H1 (cell line): ENCODE measurements around the gene ARHGAP5. TPM values are rescaled to one million over a fixed set of nuclear protein-coding genes. Genes with fewer than 3 reads are reported as not detected.

Experiments used
- CTCF ChIA-PET: fragments of 300-600 bp; sonication (Branson Sonifier 250); formaldehyde crosslinking; loops from one replicate; lab custom pipeline; 2021; ENCODE audit not compliant: partially characterized antibody; lab: Charles Lee
- POLR2A ChIA-PET: fragments of 300-600 bp; sonication (Branson Sonifier 250); formaldehyde crosslinking; loops from one replicate; lab custom pipeline; 2021; ENCODE audit warnings: inconsistent platforms; ENCODE audit not compliant: partially characterized antibody; lab: Charles Lee
- DNase-seq, 2 experiments: peaks; one replicate each; pipeline versions ENCODE4 v3.0.0 to v3.0.0-alpha.2; 2010 to 2022; ENCODE audit warnings: low spot score in 2 of 2, low read depth in 1 of 2, mixed read lengths in 1 of 2
- FAIRE-seq: peaks from 2 replicates; lab custom pipeline; 2011; peaks lifted over from hg19 to GRCh38; lab: Jason Lieb, UNC
- H2AFZ ChIP-seq: 2 replicates; pipeline ENCODE4 v1.8.1; 2012; ENCODE audit warnings: low read length, inconsistent platforms
- H2AK5ac ChIP-seq: 2 replicates; pipeline ENCODE4 v1.6.1; 2013; ENCODE audit warnings: low read depth, low read length
- H2BK120ac ChIP-seq: replicated peaks from 2 replicates; pipeline ENCODE3; 2013; ENCODE audit warnings: low read depth, low read length, inconsistent platforms
- H2BK12ac ChIP-seq: 2 replicates; pipeline ENCODE4 v1.6.1; 2013; ENCODE audit warnings: low read depth, low read length
- H2BK15ac ChIP-seq: 2 replicates; pipeline ENCODE4 v1.6.1; 2013; ENCODE audit warnings: low read length
- H2BK20ac ChIP-seq: 2 replicates; pipeline ENCODE4 v1.6.1; 2013; ENCODE audit warnings: low read length
- H2BK5ac ChIP-seq: 2 replicates; pipeline ENCODE4 v1.6.1; 2013; ENCODE audit warnings: low read depth, low read length
- H3K14ac ChIP-seq: 2 replicates; pipeline ENCODE4 v1.6.1; 2013; ENCODE audit warnings: inconsistent platforms; ENCODE audit not compliant: insufficient read length
- H3K18ac ChIP-seq: 2 replicates; pipeline ENCODE4 v1.6.1; 2013; ENCODE audit warnings: low read length; ENCODE audit errors: extremely low read depth
- H3K23ac ChIP-seq: 2 replicates; pipeline ENCODE4 v1.6.1; 2013; ENCODE audit warnings: inconsistent platforms; ENCODE audit not compliant: insufficient read length
- H3K23me2 ChIP-seq: 2 replicates; pipeline ENCODE4 v1.6.1; 2013; ENCODE audit warnings: low read depth, low read length
- H3K27ac ChIP-seq: 2 replicates; pipeline ENCODE4 v1.6.1; 2011; ENCODE audit warnings: low read depth, low read length, inconsistent platforms
- H3K27me3 ChIP-seq, 4 experiments: replicated peaks in 1 of 4; 1 replicate in 1 of 4; 2 replicates in 3 of 4; pipeline versions ENCODE4 v1.6.1 to v1.8.1; 2011 to 2013; ENCODE audit warnings: low read length in 3 of 4, mild to moderate bottlenecking in 3 of 4, inconsistent platforms in 2 of 4, mixed read lengths in 2 of 4, moderate library complexity in 1 of 4; ENCODE audit not compliant: control insufficient read depth in 3 of 4, insufficient read depth in 3 of 4; ENCODE audit errors: extremely low read depth in 1 of 4
- H3K36me3 ChIP-seq, 4 experiments: 2 replicates each; pipeline versions ENCODE4 v1.6.1 to v1.8.1; 2011 to 2013; ENCODE audit warnings: mild to moderate bottlenecking in 4 of 4, low read length in 3 of 4, moderate library complexity in 2 of 4, control low read depth in 1 of 4, inconsistent platforms in 1 of 4; ENCODE audit not compliant: insufficient read depth in 4 of 4, control insufficient read depth in 2 of 4
- H3K4ac ChIP-seq: replicated peaks from 2 replicates; pipeline ENCODE3; 2013; ENCODE audit warnings: low read length, low read depth, mixed read lengths, inconsistent platforms; ENCODE audit not compliant: insufficient read length
- H3K4me1 ChIP-seq, 4 experiments: replicated peaks in 1 of 4; 1 replicate in 1 of 4; 2 replicates in 3 of 4; pipeline versions ENCODE4 v1.6.1 to v1.8.1; 2011 to 2013; ENCODE audit warnings: low read length in 3 of 4, inconsistent platforms in 2 of 4, mixed read lengths in 1 of 4; ENCODE audit not compliant: insufficient read depth in 4 of 4, control insufficient read depth in 3 of 4
- H3K4me2 ChIP-seq, 2 experiments: 2 replicates each; pipeline versions ENCODE4 v1.6.1 to v1.8.1; 2011 to 2013; ENCODE audit warnings: low read depth in 2 of 2, low read length in 2 of 2, control low read depth in 1 of 2, inconsistent platforms in 1 of 2, mild to moderate bottlenecking in 1 of 2; ENCODE audit not compliant: insufficient read depth in 1 of 2
- H3K4me3 ChIP-seq, 4 experiments: fragments of 200-600, 300-600 bp in 1 of 4; sonication (generic), shearing (Covaris generic), sonication (Bioruptor Twin) in 1 of 4; 2 replicates each; pipeline versions ENCODE4 v1.5.1 to v1.8.1; 2011 to 2016; ENCODE audit warnings: low read length in 4 of 4, low read depth in 3 of 4, control low read depth in 2 of 4, inconsistent platforms in 2 of 4, mild to moderate bottlenecking in 2 of 4, mixed read lengths in 1 of 4, moderate library complexity in 1 of 4; ENCODE audit not compliant: insufficient read depth in 2 of 4; ENCODE audit errors: extremely low read depth in 1 of 4
- H3K56ac ChIP-seq: replicated peaks from 2 replicates; pipeline ENCODE3; 2013; ENCODE audit warnings: low read depth, mild to moderate bottlenecking, mixed read lengths, low read length, inconsistent platforms; ENCODE audit not compliant: insufficient read length
- H3K79me1 ChIP-seq: 2 replicates; pipeline ENCODE4 v1.6.1; 2013; ENCODE audit warnings: low read depth, low read length, control low read depth
- H3K79me2 ChIP-seq, 2 experiments: 2 replicates each; pipeline versions ENCODE4 v1.6.1 to v1.8.1; 2012 to 2013; ENCODE audit warnings: low read length in 2 of 2, mild to moderate bottlenecking in 2 of 2, inconsistent platforms in 1 of 2; ENCODE audit not compliant: insufficient read depth in 2 of 2, control insufficient read depth in 1 of 2
- H3K9ac ChIP-seq, 4 experiments: replicated peaks in 1 of 4; 1 replicate in 1 of 4; 2 replicates in 3 of 4; pipeline versions ENCODE4 v1.6.1 to v1.8.1; 2011 to 2013; ENCODE audit warnings: low read depth in 3 of 4, low read length in 3 of 4, control low read depth in 2 of 4, mild to moderate bottlenecking in 2 of 4, moderate library complexity in 2 of 4, inconsistent platforms in 1 of 4; ENCODE audit errors: extremely low read depth in 1 of 4
- H3K9me3 ChIP-seq, 2 experiments: 2 replicates each; pipeline versions ENCODE4 v1.6.1 to v1.8.1; 2012 to 2013; ENCODE audit warnings: mild to moderate bottlenecking in 2 of 2, moderate library complexity in 2 of 2, control low read depth in 1 of 2, inconsistent platforms in 1 of 2, low read depth in 1 of 2, low read length in 1 of 2, mixed read lengths in 1 of 2; ENCODE audit not compliant: insufficient read depth in 2 of 2
- H4K20me1 ChIP-seq, 2 experiments: replicated peaks in 1 of 2; 2 replicates each; pipeline versions ENCODE3 to v1.8.1; 2011 to 2013; ENCODE audit warnings: inconsistent platforms in 2 of 2, low read length in 2 of 2, mild to moderate bottlenecking in 1 of 2; ENCODE audit not compliant: insufficient read depth in 2 of 2, control insufficient read depth in 1 of 2
- H4K5ac ChIP-seq: 2 replicates; pipeline ENCODE4 v1.6.1; 2013; ENCODE audit warnings: low read length, low read depth, mixed read lengths, inconsistent platforms; ENCODE audit not compliant: insufficient read length
- H4K8ac ChIP-seq: 2 replicates; pipeline ENCODE4 v1.8.0; 2013; ENCODE audit warnings: mild to moderate bottlenecking, moderate library complexity, low read length, inconsistent platforms; ENCODE audit not compliant: insufficient read depth; ENCODE audit errors: extremely low read depth
- H4K91ac ChIP-seq: replicated peaks from 2 replicates; pipeline ENCODE3; 2013; ENCODE audit warnings: low read length, mixed read lengths, inconsistent platforms; ENCODE audit not compliant: insufficient read length
- EZH2 ChIP-seq: fragments of 200-600 bp; sonication (generic); IDR thresholded peaks from 2 replicates; pipeline ENCODE4 v1.7.1; 2012; ENCODE audit warnings: low read depth, mild to moderate bottlenecking, moderate library complexity, low read length, inconsistent platforms; ENCODE audit not compliant: severe bottlenecking
- KDM1A ChIP-seq: fragments of 200-600, 300-600 bp; sonication (generic); IDR thresholded peaks from 2 replicates; pipeline ENCODE4 v1.7.1; 2016; ENCODE audit warnings: mild to moderate bottlenecking, low read length, borderline replicate concordance
- SAP30 ChIP-seq: fragments of 300-600 bp; sonication (generic); IDR thresholded peaks from 2 replicates; pipeline ENCODE4 v1.7.1; 2012; ENCODE audit warnings: low read length, moderate library complexity, mild to moderate bottlenecking, inconsistent platforms; ENCODE audit not compliant: insufficient read depth, insufficient replicate concordance
- TAF7 ChIP-seq: optimal IDR thresholded peaks from 2 replicates; pipeline ENCODE3; 2011; ENCODE audit warnings: low read depth, mild to moderate bottlenecking, inconsistent platforms, low read length, moderate library complexity, borderline replicate concordance
- USF2 ChIP-seq: IDR thresholded peaks from 2 replicates; pipeline ENCODE4 v1.6.1; 2011; ENCODE audit warnings: low read length, improper control_type of control experiment
- WGBS, 2 experiments: shearing (Covaris generic) in 1 of 2; methylation state at CpG; one replicate each; pipeline versions ENCODE4 v1.1.6 to v1.1.7; 2013 to 2015; ENCODE audit warnings: low lambda C conversion rate in 2 of 2, mixed read lengths in 2 of 2, inconsistent platforms in 1 of 2, low coverage in 1 of 2, missing lambda C conversion rate in 1 of 2; ENCODE audit not compliant: insufficient replicate concordance in 2 of 2, insufficient coverage in 1 of 2, insufficient read length in 1 of 2; ENCODE audit errors: extremely low coverage in 1 of 2, missing lambda C conversion rate in 1 of 2; 5-methylcytosine and 5-hydroxymethylcytosine counted together
- polyA plus RNA-seq, 7 experiments: library from polyadenylated mRNA; depleted of rRNA in 3 of 7; stranded (reverse) in 5 of 7; unstranded in 2 of 7; fragments of >200 nt in 5 of 7; fragments of 200-250 nt in 2 of 7; gene quantifications; 1 replicate in 5 of 7; 2 replicates in 1 of 7; 4 replicates in 1 of 7; pipeline versions ENCODE4 v1.2.1 to v1.2.3, GENCODE V29; 2011 to 2013; ENCODE audit warnings: missing spikeins in 2 of 7, mixed read lengths in 2 of 7
- total RNA-seq: library from RNA; stranded (reverse); fragmentation: NEBNext Ultra II Directional; extraction: Animal tissue kit (Norgen Biotek cat#: 25700); gene quantifications from 2 replicates; pipeline ENCODE4 v1.2.1, GENCODE V29; 2021

Gene ARHGAP5
- total and polyA plus RNA-seq, 2 of the 8 experiments (the other 6 are each of a cell fraction or from before 2014, with no cell fraction given) = 7.8 to 77.3 TPM

- no peak overlapping the region for H3K27ac ChIP-seq
- no peak overlapping the region for H3K9ac ChIP-seq
- no peaks in the 10 kb centered on the region for H3K4me1 ChIP-seq
- no peak overlapping the region for H3K4ac ChIP-seq
- no peaks in the 10 kb centered on the region for H3K36me3 ChIP-seq
- no peak overlapping the region for H3K4me3 ChIP-seq
- H2BK12ac ChIP-seq = no peak overlapping the region
- H3K23me2 ChIP-seq = no peaks in the 10 kb centered on the region
- H2BK120ac ChIP-seq = no peak overlapping the region
- H3K27me3 ChIP-seq = no peaks in the 10 kb centered on the region
- H4K5ac ChIP-seq = no peak overlapping the region
- H3K4me2 ChIP-seq = no peak overlapping the region
- no peak overlapping the region for H4K91ac ChIP-seq
- H4K8ac ChIP-seq = no peak overlapping the region
- H3K18ac ChIP-seq = no peak overlapping the region
- ChIA-PET POLR2A (no interaction called here), CTCF (interaction anchor here (1.2 kb wide), 1 partner anchor 107 kb away, joined by 3 read pairs; no protein-coding TSS in a partner anchor)
- H3K79me2 ChIP-seq = no peaks in the 10 kb centered on the region
- no peak overlapping the region for H3K14ac ChIP-seq
- H3K79me1 ChIP-seq = no peaks in the 10 kb centered on the region
- no peak overlapping the region for H2BK20ac ChIP-seq
- DNase-seq (no peak), FAIRE-seq (no peak)
- no peak overlapping the region for H3K56ac ChIP-seq
- H3K23ac ChIP-seq = no peak overlapping the region
- H2AFZ ChIP-seq = no peak overlapping the region
- H2BK15ac ChIP-seq = no peak overlapping the region
- H3K9me3 ChIP-seq = no peaks in the 10 kb centered on the region
- H4K20me1 ChIP-seq = no peaks in the 10 kb centered on the region
- WGBS, 2 experiments = 94% methylated on average over 2 of the region's 2 CpGs; no CpG with 5 or more reads in 1 of the 2 experiments
- no peak overlapping the region for H2BK5ac ChIP-seq
- H2AK5ac ChIP-seq = no peak overlapping the region
- TF ChIP-seq KDM1A (no peak), SAP30 (no peak), EZH2 (no peak), TAF7 (no peak), USF2 (no peak)
These were observed 43.6 kb upstream of the ARHGAP5 start for GRCh38 chr14:32033543-32033942.
